Myocyte (in vitro differentiated cells): ENCODE results near the gene TCAP. TPM values are rescaled to one million over a fixed set of nuclear protein-coding genes. Genes with fewer than 3 reads are reported as not detected.

ENCODE experiments used
- DNase-seq: peaks from one replicate; pipeline ENCODE4 v3.0.0-alpha.2; 2012; ENCODE audit warnings: low read depth
- total RNA-seq: library from RNA; depleted of rRNA; stranded (reverse); fragments of >200 nt; gene quantifications from 2 replicates; pipeline ENCODE4 v1.2.3, GENCODE V29; 2014

TCAP gene
- total RNA-seq, 1 donor from 2014 or later = 23.1 TPM

DNA sequence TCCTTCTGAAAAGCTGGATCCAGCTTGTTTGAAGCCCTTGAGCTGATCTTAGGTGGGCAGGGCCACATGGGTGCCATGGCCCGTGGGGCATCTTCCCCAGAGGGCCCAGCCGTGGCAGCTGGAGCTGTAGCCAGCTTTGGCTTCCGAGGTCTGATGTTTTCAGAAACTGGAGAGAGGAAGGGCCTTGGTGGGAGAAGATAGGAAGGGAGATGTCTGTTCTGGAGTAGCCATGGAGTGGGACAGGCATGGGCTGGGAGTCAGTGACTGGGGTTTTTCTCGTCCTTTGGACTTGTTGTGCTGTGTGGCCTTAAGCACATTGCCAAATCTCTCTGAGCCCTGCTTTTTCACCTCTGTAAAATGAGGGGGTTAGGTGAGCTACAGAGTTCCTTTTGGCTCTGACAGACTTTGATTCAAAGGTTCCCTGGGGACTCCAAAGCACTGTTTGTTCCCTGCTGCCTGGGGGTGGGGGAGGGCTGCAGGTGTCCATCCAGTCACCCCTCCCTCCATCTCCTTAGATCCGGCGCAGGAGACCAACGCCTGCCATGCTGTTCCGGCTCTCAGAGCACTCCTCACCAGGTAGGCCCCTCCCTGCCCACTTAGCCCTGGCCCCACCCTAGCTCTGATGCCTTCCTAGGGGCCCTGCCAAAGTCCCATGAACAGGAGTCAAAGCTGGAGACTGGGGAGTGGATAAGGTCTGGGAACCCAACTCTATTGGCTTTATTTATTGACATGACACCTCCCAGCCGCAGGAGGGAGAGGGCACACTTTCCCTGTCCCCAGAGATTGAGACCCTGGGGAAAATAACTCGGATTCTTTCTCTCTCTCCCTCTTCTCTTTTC lies 36.3 kb upstream of the TCAP start:
- no peak for DNase-seq

DNA sequence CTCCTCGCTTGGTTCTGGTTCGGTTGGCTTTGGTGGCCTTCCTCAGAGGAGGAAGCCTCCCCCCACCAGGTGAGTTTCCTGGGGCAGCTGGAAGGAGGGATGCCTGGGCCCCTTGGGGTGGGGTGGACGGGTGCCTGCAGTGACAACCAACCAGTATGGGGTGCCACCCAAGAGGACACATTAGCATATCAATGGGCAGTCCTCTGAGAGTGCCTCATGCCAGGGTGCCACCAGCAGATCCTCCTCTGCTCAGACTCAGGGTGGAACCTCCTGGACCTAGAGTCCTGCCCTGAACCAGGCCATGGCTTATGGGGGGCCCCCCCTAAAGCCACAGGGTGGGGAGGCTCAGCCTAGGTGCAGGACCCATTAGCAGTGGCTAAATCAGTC lies 35.7 kb upstream of the TCAP start:
- no peak for DNase-seq

DNA sequence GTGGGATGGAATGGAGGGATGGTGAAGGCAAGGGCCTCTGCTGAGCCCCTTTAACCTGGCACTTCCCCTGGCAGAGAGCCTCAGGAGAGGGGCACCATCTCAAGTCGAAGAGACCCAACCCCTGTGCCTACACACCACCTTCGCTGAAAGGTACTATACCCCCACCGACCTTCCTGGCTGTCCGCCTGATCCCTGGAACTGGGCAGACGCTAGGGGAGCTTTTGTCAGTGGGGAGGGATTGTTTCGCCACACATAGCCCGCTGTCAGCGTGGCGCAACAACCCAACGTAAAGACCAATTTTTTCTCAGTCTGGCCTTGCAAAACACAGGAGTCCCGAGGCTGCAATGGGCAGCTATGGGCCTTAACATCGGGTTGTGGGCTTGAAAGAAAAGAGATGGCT lies 35.3 kb upstream of the TCAP start:
- DNase-seq = no peak

DNA sequence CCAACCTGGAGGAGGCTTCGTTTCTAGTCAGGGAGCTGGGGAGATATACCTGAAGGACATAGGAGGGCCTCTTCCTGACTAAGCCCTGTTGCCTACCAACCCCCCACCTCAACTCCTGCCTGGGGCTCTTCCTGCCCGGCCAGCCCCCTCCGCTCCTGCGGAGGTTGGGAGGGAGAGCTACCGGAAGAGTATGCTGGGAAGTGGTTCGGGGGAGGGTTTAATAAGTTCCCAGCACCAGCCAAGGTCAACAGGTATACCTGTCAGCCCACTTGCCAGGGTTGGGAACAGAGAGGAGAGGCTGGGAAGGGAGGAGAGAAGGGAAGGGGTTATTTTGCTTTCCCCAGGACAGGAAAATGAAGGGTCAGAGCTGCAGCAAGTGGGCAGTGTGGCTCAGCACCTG lies 33.7 kb upstream of the TCAP start:
- DNase-seq = no peak

DNA sequence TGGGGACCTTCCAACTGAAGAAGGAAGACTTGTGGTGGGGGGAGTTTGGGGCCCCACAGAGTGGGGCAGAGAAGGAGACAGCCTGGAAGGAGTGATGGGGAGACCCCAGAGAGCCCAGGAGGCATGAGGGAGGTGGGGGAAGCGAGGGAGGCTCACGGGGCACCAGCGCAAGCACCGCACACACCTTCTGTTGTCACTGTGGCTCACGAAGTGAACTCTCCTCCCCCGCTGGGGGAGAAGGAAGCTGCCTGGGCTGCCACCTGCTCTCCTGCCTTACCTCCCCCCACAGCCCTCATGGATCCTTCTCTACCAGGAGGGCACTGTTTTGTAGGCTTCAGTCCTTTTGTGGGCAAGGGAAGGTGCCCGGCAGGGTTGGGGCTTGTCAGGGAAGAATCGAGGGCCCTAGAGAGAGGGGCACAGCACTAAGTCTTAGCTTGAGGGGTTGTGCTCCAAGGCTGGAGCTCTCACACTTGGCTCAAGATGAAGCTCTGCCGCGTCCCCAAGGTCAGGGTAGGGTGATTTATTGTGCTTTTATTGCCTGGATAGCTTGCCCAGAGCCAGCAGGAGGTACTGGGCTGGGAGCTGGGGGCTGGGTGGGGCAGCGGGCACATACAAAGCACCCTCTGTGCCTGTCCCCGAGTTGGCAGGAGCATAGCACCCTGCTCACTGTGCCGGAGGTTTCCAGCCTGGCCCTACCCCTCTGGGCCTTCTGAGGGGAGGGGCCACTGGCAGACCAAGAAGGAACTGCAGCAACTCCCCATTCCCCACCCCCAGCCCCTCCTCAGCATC lies 32.8 kb upstream of the TCAP start:
- DNase-seq = no peak

DNA sequence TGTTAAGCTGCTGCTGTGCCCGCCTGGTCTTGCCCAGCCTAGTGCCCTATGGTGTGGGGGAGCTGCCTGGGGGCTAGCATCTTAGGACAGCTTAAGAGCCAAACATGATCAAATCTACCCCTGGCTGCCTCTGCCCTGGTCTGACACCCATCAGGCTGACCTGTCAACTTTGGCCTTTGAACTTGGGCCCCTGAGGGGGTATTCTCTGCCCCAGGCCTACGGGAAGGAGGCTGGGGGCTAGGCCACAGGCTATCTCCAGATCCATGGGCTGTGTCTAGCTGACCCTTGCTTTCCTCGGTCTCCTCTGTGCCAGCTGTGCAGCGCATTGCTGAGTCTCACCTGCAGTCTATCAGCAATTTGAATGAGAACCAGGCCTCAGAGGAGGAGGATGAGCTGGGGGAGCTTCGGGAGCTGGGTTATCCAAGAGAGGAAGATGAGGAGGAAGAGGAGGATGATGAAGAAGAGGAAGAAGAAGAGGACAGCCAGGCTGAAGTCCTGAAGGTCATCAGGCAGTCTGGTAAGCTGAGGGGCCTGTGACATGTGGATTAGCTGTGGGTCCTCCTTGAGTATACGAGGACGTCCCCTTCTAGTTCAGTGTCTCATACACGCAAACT lies 31.5 kb upstream of the TCAP start:
- no peak for DNase-seq

DNA sequence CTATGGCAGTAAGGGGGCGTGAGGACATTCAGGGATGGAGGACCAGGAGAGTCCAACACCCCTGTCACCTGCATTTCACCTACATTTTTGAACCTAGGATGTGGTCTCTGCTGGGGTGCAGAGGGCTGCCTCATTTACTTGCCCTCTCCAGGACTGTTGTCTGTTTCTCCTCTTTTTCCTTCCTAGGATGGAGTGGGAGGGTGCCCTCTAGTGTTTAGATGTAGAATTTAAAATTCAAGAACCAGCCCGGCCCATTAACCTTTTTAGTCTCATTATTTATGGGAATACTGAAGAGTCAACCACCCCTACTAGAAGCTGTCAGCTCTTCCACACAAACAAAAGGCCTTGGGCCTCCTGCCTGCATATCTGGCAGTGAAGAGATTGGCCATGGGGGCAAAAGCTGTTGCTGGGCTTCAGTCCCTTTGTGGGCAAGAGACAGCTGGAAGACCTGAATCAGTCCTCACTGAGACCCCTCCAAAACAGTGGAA lies 30.7 kb upstream of the TCAP start:
- peak; percentile 68 for DNase-seq

DNA sequence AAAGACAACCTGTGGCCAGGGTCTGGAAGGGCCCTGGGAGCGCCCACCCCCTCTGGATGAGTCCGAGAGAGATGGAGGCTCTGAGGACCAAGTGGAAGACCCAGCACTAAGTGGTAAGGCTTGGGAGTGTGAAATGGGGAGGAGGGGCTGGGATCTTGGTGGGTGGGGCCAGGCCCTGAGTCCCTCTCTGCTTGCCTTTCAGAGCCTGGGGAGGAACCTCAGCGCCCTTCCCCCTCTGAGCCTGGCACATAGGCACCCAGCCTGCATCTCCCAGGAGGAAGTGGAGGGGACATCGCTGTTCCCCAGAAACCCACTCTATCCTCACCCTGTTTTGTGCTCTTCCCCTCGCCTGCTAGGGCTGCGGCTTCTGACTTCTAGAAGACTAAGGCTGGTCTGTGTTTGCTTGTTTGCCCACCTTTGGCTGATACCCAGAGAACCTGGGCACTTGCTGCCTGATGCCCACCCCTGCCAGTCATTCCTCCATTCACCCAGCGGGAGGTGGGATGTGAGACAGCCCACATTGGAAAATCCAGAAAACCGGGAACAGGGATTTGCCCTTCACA lies 29.5 kb upstream of the TCAP start:
- DNase-seq = no peak

DNA sequence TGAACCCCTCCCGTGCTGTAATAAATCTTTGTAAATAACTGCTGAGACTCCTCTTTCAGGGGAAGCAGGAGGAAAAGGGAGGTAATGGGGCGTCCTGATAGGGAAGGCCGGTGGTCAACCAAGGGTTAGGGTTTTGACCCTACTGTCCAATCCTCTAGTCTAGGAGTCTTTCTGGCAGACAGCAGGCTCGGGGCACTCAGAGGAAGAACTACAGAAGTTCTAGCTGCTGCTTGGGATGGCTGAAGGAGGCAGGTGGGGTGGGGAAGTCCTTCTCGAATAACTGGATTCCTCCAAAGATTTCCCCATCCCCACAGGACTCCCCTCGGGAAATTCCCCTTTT lies 28.6 kb upstream of the TCAP start:
- DNase-seq = no peak

DNA sequence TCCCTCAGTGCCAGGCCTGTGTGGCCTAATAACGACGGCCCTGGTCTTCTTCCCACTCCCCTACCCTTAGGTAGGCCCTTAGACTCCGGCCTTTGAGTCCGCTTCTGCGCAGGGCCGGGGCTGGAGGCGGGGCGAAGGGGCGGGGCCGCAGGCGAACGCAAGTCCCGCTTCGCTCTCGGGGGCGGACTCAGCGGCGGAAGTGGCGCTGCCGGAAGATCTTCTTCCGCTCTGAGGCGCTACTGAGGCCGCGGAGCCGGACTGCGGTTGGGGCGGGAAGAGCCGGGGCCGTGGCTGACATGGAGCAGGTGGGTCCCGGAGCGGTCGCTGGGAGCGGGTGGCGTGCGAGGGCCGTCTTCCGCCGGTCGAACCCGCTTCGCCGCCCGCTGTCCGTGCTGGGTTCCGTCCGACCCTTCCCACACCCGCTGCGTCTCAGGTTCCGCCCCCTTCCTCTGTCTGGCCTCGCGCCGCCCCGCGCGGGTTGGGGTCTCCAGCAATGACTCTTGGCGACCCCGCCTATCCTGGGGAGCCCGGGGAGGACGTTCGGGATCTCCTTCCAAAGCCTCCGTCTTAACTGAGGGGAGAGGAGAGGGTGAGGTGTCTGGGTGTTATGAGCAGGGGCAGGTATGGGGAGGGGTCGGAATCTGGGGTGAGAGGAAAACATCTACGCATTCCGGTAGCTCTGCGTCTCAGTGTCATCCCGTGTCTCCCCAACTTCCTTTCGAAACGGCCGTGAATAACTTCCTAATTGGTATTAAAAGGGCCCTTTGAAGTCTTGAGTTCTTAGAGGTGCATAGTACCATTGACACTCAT lies 28.0 kb upstream of the TCAP start, which contains the start of gene STARD3:
STARD3 (plus strand) TSS at position 218 of the 810 bp plus-strand sequence. CDS start 16,388 bp downstream, outside the sequence.
- peak; percentile 90 for DNase-seq

DNA sequence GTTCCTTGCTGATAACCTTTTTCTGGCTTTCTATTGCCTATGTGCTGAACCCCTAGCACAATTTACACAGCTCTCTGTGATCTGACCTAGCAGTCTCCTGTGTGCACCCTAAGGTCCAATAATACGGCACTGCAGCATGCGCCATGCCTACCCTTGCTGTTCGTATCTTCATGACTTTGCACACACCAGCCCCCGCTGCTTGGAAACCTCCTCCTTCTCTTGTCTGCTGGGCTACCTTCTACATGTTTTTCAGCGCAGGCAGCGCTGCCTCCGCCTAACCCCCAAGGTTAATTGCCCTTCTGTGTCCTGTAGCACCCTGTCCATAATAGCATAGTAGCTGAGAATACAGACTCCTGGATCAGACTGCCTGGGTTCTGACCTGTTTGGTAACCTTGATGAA lies 26.8 kb upstream of the TCAP start:
- DNase-seq = no peak

DNA sequence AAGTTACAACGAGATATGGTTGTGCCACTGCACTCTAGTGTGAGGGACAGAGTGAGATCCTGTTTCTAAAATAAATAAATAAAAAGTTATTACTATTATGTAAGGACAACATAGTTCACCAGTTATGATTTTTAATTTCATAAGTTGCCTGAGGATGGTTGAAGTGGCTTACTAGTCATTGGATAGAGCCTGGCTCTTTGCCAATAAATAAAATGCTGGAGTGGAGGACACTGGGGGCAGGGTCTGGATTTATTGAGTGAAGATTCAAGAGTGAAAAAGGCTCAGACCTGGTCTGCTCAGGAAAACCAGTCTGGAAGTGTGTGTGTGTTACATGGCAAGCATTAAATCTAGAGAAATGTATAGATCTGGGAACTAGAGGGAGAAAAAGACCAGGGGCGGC lies 26.1 kb upstream of the TCAP start:
- DNase-seq = no peak

DNA sequence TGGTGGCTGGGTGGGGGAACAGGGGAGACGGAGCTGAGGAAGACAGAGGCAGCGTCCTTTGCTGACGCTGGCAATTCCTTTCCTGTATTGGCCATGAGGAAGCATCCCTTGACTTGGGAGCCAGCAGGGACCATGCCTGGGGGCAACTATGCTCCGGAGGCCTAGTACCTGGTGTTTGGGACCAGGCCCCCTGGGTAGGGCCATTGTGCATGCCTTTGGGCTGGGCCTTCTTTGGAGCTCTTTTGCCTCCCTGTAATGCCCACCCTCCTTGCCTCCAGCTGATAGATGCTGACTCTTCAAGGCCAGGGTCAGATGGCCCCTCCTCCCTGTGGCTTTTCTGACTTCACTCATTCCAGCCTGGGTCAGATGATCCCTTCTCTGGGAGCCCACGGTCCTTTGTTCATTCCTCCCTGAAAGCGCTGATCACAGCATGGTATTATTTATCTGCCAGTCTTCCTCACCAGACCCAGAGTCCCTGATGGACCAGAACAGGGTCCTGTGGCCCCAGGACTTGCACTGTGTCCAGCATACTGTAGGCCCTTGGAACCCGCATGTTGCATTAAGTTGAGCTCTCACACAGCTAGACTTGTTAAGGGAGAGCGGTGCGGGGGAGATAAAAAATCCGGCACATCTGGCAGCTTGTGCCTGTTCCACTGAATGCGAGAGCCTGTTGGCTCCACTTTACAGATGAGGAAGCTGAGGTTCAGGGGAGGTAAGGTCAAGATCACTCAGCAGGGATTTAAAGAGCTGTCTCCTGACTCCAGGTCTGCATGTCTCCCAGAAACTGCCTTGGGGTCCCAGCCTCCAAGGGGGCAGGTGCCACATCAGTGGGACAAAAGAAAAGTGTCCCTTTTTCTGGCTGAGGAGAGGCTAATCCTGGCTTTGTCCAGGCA lies 25.3 kb upstream of the TCAP start:
- DNase-seq = peak; percentile 47

DNA sequence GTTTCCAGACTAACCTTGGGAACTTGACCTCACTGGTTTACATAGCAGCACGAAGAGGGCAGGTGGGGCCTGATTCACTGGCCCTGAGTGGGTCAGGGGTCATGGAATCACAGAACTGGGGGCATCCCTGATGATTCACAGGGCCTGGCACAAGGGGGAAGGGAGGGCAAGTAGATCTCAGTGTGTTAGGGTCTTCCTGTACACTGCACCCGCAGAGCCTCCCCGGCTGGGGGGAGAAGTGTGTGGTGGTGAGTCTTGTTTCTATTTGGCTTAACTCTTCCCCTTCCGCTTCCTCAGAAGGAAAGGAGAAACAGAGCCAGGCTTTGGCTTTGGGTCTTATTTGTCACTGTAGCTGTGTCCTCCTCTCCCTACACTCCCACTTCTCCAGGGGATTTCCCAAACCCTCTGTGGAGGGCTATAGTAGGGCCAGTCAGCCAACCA lies 24.5 kb upstream of the TCAP start:
- DNase-seq = no peak

DNA sequence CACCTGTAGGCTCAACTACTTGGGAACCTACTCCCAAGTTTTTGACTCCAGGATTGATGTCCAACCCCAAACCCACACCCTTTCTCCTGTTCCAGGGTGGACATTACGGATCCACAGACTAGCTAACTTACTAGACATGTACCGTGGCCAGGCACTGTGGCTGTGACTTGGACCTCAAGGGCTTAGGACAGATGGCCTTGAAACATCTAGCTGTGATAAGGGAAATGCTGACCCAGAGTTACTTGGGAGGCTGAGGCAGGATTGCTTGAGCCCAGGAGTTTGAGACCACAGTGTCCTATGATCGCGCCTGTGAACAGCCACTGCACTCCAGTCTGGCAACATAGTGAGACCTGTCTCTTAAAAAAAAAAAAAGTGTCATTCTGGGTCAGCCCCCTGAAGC lies 24.1 kb upstream of the TCAP start:
- DNase-seq = no peak

DNA sequence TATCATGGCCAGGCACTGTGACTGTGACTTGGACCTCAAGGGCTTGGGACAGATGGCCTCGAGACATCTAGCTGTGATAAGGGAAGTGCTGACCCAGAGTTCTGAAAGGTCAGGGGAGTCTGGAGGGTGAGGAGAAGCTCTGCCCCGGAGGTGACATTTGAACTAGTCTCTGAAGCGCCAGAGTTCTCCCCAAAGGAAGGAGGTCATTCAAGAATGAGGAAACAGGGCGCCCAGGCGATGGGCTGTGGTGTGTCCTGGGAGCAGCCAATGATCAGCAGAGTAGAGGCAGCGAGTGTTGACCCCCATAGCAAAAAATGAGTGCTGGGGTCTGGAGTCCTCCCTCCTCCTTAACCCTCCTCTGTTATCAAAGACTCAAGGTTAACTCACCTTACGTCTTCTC lies 23.3 kb upstream of the TCAP start:
- no peak for DNase-seq

DNA sequence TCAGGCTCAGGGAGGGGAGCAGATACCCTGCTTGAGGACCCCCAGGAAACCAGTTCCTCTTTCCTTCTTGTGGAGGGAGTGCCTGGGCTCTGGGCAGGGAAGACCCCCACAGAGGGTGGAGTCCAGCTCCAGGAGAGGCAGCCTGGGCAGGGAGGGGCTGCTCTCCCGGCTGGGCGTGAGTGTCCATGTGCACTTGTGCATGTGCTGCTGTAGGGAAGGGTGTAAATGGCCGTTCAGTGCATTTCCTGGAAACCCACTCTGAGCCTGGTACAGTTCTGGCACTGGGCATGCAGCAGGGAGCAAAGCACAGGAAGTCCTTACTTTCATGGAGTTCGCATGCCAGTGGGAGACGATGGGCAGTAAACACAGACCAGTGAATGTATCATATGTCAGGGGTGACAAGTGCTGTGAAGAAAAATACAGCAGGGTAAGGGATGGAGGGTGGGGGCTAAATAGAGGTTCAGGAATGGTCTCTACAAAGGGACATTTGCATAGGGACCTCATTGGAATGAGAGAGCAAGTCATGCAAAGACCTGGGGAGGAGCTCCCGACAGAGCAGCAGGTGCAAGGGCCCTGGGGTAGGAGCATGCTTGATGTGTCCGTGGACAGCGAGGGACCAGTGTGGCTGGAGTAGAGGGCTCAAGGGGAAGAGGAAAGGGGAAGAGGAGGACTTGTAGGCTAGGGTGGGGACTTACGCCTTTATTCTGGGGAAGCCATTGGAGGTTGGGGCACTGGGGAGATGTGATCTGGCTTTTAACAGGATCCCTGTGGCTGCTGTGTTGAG lies 22.7 kb upstream of the TCAP start:
- DNase-seq = no peak

DNA sequence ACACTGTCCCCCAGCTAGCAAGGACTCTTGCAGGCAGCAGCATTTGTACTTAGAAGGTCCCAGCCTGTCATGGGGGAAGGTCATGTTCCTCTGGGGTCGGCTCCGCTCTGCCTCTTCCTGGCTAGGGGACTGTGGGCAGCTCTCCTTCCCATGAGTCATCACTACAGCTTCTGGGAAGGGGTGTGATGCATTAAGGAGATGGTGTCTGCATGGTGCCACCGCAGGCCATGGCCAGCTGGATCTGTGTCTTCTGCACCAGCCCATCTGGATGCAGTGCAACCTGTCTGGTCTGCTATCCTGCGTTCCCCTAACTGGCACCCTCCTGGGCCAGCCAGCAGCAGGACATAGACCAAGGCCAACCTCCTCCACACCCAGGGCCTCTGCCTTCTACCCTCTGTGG lies 21.9 kb upstream of the TCAP start:
- peak; percentile 68 for DNase-seq

DNA sequence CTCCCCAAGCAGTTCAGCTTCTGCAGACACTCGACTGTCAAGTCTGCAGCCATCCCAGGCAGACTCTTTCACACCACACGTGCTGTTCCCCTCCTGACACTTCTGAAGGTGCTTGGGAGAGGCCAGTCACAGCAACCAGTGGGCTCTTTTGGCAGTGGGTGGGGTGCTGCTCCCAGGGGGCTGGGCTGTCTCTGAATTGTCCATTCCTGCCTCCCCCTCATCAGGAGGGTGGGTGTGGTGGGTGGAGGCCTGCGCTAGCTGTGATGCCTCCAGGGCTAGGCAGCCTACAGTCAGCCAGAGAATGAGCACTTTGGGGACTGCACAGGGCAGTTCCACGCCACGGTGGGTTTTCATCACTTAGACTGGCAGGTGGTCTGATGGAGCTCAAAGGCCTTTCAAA lies 17.9 kb upstream of the TCAP start:
- no peak for DNase-seq
